ACC112 (cell line): Measurements from ENCODE around the gene PLK2.

Source experiments
- H2AFZ ChIP-seq: fragments of 200-600 bp; sonication (generic); one replicate; pipeline ENCODE4 v1.6.0; 2017; ENCODE audit warnings: antibody characterized with exemption, low read length; ENCODE audit not compliant: unreplicated experiment
- H3K27ac ChIP-seq: fragments of 200-600 bp; sonication (generic); 2 replicates; pipeline ENCODE4 v1.5.1; 2014; ENCODE audit warnings: low read depth, mild to moderate bottlenecking, antibody characterized with exemption, low read length, moderate library complexity
- H3K27me3 ChIP-seq: fragments of 200-600 bp; sonication (generic); 2 replicates; pipeline ENCODE4 v1.6.1; 2014; ENCODE audit warnings: mild to moderate bottlenecking, antibody characterized with exemption, low read length, moderate library complexity, mixed read lengths; ENCODE audit not compliant: insufficient read depth
- H3K36me3 ChIP-seq: fragments of 200-600 bp; sonication (generic); 2 replicates; pipeline ENCODE4 v1.6.1; 2016; ENCODE audit warnings: mild to moderate bottlenecking, antibody characterized with exemption, low read length, moderate library complexity, mixed read lengths; ENCODE audit not compliant: insufficient read depth
- H3K4me1 ChIP-seq: fragments of 200-600 bp; sonication (generic); one replicate; pipeline ENCODE4 v1.6.1; 2016; ENCODE audit warnings: low read length, mixed read lengths; ENCODE audit not compliant: insufficient read depth, unreplicated experiment, control insufficient read depth
- H3K4me3 ChIP-seq: fragments of 200-600 bp; sonication (generic); 2 replicates; pipeline ENCODE4 v1.5.1; 2014; ENCODE audit warnings: mild to moderate bottlenecking, low read depth, low read length
- H3K79me2 ChIP-seq: fragments of 200-600 bp; sonication (generic); one replicate; pipeline ENCODE4 v1.6.0; 2016; ENCODE audit warnings: low read length; ENCODE audit not compliant: control insufficient read depth, unreplicated experiment, insufficient read depth

PLK2 gene

DNA sequence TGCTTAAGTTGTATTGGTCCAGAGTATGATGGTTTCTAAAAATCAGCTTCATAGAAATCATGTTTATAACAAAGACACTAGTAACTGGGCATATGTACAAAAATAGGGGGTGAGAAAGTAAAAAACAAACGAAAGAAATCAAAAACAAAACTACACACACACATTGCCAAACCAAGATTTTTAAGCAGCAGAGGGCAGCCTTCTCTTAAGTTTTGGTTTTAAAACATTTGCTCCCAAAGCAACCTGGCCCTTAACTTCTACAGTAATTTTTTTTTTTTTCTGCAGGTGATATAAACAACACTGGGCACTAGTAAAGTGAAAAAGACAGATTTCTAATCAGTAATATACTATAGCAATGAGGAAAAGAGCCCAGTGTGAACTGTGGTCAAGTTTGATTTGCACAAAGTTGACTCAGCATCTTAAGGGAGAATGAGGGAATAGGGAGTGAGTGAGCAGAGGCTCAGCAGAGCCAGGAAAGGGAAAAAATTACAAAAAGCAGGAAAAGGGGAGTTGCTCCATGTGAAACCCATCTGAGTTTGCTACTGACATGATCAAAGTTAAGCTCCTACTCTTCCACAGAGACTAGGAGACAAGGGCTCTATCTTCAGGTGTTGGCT is 18.0 kb upstream of the PLK2 start:
- Histone ChIP-seq H3K4me3 (peak overlapping the region; percentile 56; the same call in 1 of the 2 replicates), H3K79me2 (no peaks in the 10 kb centered on the region), H3K4me1 (peaks cover 3% of the 10 kb centered on the region), H3K27ac (no peak overlapping the region), H3K27me3 (peaks cover under 1% of the 10 kb centered on the region; the same call in 1 of the 2 replicates), H2AFZ (no peak overlapping the region), H3K36me3 (no peaks in the 10 kb centered on the region)

GRCh38 chr5:58475404-58475803 is 15.5 kb upstream of the PLK2 start:
- Histone ChIP-seq H3K4me1 (peaks cover 3% of the 10 kb centered on the region), H3K4me3 (no peak overlapping the region), H3K79me2 (no peaks in the 10 kb centered on the region), H3K36me3 (no peaks in the 10 kb centered on the region), H3K27ac (no peak overlapping the region), H2AFZ (no peak overlapping the region), H3K27me3 (no peaks in the 10 kb centered on the region)

DNA sequence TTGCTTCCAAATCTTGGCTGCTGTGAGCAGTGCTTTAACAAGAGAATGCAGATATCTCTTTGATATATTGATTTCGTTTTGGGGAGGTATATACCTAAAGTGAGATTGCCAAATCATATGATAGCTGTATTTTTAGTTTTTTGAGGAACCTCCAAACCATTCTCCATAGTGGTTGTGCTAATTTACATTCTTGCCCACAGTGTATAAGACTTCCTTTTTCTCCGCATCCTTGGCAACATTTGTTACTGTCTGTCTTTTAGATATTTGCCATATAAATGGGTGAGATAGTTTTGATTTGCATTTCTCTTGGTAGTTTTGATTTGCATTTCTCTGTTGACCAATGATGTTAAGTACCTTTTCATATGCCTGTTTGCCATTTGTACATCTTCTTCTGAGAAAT is 10.0 kb upstream of the PLK2 start:
- Histone ChIP-seq H3K79me2 (no peaks in the 10 kb centered on the region), H3K4me1 (no peaks in the 10 kb centered on the region)

DNA sequence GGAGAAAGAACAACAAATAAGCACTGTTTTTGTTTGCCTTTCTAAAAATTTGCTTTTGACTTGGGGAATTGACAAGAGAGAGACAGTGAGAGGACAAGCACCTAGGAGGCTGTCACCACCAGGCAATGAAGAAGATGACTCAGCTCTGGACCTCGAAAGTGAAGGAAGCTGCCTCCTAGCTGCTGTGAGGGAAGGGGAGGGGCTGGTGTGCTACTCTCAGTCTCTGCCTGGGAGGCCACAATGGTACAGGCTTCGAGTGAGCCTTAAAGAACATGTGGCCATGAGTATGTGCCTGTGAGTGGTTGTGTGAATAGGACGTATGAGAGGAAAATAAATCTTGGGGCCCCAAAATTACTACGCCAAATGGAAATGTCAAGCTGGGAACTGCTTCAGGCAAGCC is 7.1 kb upstream of the PLK2 start:
- Histone ChIP-seq H3K27ac (no peak overlapping the region), H2AFZ (no peak overlapping the region), H3K4me1 (peaks cover 6% of the 10 kb centered on the region), H3K27me3 (no peaks in the 10 kb centered on the region), H3K4me3 (no peak overlapping the region), H3K79me2 (no peaks in the 10 kb centered on the region), H3K36me3 (no peaks in the 10 kb centered on the region)

More for the DNA sequence above, 10.0 kb upstream of the PLK2 start:
- H3K27ac ChIP-seq, result no peak overlapping the region
- no peaks in the 10 kb centered on the region for H3K36me3 ChIP-seq
- no peak overlapping the region for H3K4me3 ChIP-seq
- H3K27me3 ChIP-seq, result no peaks in the 10 kb centered on the region
- no peak overlapping the region for H2AFZ ChIP-seq

DNA sequence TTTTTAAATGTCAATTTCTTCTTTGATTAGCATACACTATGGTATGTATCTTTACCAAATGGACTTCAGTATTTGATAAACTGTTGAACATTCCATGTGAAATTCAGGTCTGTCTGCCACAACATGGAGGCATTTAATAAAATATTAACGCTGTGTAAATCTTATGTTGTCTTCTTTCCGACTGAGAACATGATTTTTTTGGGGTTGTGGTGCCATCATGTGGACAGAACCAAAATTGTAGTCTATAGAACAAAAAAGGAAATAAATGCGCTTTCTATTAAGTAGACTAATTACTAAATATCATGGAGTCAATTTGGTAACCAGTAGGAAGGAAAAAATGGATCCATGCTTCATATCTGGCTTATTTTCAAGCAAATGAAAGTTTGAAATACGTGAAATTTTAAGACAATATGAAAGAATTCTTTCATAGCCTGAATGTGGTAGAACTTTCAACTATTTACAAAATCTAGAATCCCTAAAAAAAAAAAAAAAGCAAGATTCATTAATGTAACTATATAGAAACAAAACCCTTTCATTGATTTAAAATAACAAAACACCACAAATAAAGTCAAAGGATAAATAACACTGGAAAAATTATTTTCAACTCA is 2.8 kb upstream of the PLK2 start:
- peaks cover 9% of the 10 kb centered on the region; the same call in 1 of the 2 replicates for H3K36me3 ChIP-seq
- H2AFZ ChIP-seq, result peak overlapping the region; percentile 48
- peaks cover 12% of the 10 kb centered on the region for H3K4me1 ChIP-seq
- H3K4me3 ChIP-seq, result no peak overlapping the region
- peaks cover 20% of the 10 kb centered on the region for H3K79me2 ChIP-seq
- H3K27me3 ChIP-seq, result no peaks in the 10 kb centered on the region
- no peak overlapping the region; the same call in 1 of the 2 replicates for H3K27ac ChIP-seq

DNA sequence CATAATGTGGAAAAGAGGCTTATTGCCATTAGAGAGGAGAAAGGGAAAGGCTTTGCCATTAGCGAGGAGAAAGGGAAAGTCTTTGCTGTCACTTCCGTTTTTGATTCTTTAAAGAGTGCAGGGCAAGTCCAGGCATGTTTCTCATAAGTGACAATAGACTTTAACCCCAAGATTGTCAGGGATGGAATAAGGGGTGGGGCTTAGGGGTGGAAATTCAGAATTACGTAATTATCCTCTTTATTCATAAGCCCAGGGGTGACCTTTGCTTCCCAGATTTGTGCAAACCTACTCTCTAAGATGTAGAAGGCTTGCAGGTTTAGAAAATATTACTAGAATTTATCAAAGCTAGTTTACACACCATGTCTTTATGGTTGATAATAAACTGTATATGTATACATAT is 2.3 kb upstream of the PLK2 start:
- H3K27ac ChIP-seq, result peak overlapping the region; percentile 56
- H3K27me3 ChIP-seq, result no peaks in the 10 kb centered on the region
- peaks cover 15% of the 10 kb centered on the region for H3K36me3 ChIP-seq
- H3K4me3 ChIP-seq, result no peak overlapping the region
- H3K4me1 ChIP-seq, result peaks cover 15% of the 10 kb centered on the region
- H3K79me2 ChIP-seq, result peaks cover 26% of the 10 kb centered on the region
- peak overlapping the region; percentile 48 for H2AFZ ChIP-seq

GRCh38 chr5:58460732-58461286 is 923 bp upstream of the PLK2 start:
- H2AFZ ChIP-seq, result peak overlapping the region; percentile 65
- peaks cover 19% of the 10 kb centered on the region for H3K4me1 ChIP-seq
- no peaks in the 10 kb centered on the region for H3K27me3 ChIP-seq
- peaks cover 29% of the 10 kb centered on the region for H3K79me2 ChIP-seq
- peak overlapping the region; percentile 68 for H3K27ac ChIP-seq
- peak overlapping the region; percentile 90 for H3K4me3 ChIP-seq
- peaks cover 28% of the 10 kb centered on the region for H3K36me3 ChIP-seq

GRCh38 chr5:58459146-58460001 is 512 bp downstream of the PLK2 start:
- Histone ChIP-seq H3K4me1 (peaks cover 19% of the 10 kb centered on the region), H2AFZ (no peak overlapping the region), H3K79me2 (peaks cover 32% of the 10 kb centered on the region), H3K4me3 (peak overlapping the region; percentile 90), H3K27me3 (no peaks in the 10 kb centered on the region), H3K36me3 (peaks cover 42% of the 10 kb centered on the region), H3K27ac (peak overlapping the region; percentile 22; the same call in 1 of the 2 replicates)

- Histone ChIP-seq H3K4me3 (peak overlapping the region; percentile 90), H3K27ac (peak overlapping the region; percentile 22; the same call in 1 of the 2 replicates), H3K36me3 (peaks cover 49% of the 10 kb centered on the region), H3K4me1 (peaks cover 19% of the 10 kb centered on the region), H2AFZ (no peak overlapping the region), H3K79me2 (peaks cover 32% of the 10 kb centered on the region), H3K27me3 (no peaks in the 10 kb centered on the region)
Measured at GRCh38 chr5:58458743-58459145, 1.1 kb downstream of the PLK2 start.

- H3K79me2 ChIP-seq, result peaks cover 32% of the 10 kb centered on the region
- H3K27me3 ChIP-seq, result no peaks in the 10 kb centered on the region
- H3K4me3 ChIP-seq, result peak overlapping the region; percentile 90
- peak overlapping the region; percentile 22; the same call in 1 of the 2 replicates for H3K27ac ChIP-seq
- peaks cover 54% of the 10 kb centered on the region for H3K36me3 ChIP-seq
- H2AFZ ChIP-seq, result no peak overlapping the region
- peaks cover 19% of the 10 kb centered on the region for H3K4me1 ChIP-seq
Measured at GRCh38 chr5:58458141-58458742, 1.6 kb downstream of the PLK2 start.
